ENCODE measurements around the gene PLAGL2.

DNA sequence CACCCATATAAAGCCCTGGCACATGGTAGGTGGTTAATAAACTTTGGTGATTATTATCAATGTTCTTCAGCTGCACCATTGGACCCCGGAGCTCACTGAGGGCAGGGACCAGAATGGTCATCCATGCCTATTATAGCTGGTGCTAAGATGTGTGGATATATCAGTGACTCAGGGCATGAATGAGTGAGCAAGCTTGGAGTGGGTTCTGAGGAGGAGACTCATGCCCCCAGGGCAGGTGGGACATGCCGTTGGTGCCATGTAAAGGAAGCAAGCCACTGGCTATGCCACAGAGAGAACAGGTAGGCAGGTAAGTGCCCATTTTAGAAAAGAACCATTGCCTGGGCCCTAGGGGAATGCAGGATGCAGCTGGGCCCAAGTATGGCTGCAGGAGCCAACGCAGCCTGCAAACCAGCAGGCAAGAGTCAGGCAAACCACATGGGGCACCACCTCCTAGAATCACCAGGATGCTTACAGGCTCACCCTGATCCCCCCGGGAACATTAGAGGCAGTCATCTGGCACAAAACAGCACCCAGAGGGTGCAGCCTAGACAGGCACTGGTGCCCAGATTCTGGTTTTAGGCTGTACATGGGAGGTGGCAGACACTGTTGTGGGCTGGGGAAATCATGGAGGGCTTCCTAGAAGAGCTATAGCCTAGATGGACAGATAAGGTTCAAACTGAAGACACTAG is 23.5 kb downstream of the PLAGL2 start:
- TF ChIP-seq, protein P1, sequence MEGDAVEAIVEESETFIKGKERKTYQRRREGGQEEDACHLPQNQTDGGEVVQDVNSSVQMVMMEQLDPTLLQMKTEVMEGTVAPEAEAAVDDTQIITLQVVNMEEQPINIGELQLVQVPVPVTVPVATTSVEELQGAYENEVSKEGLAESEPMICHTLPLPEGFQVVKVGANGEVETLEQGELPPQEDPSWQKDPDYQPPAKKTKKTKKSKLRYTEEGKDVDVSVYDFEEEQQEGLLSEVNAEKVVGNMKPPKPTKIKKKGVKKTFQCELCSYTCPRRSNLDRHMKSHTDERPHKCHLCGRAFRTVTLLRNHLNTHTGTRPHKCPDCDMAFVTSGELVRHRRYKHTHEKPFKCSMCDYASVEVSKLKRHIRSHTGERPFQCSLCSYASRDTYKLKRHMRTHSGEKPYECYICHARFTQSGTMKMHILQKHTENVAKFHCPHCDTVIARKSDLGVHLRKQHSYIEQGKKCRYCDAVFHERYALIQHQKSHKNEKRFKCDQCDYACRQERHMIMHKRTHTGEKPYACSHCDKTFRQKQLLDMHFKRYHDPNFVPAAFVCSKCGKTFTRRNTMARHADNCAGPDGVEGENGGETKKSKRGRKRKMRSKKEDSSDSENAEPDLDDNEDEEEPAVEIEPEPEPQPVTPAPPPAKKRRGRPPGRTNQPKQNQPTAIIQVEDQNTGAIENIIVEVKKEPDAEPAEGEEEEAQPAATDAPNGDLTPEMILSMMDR (IDR thresholded peaks at IDR 0.05; ENCODE audit: low read depth, low read length), result no peak
- no peak for TF ChIP-seq EZH2phosphoT487 (IDR thresholded peaks at IDR 0.05; ENCODE audit: low read depth)
